ENCODE measurements around the gene ZNF497. TPM values are rescaled to one million over a fixed set of nuclear protein-coding genes. Genes with fewer than 3 reads are reported as not detected.
A peak's percentile ranks its signal among the peaks of the same experiment; 100 is the strongest.

ZNF497 gene
- total and polyA plus RNA-seq, 2 of the 13 experiments (the other 11 are each of a cell fraction or from before 2014, with no cell fraction given), result 1.5 to 1.9 TPM

DNA sequence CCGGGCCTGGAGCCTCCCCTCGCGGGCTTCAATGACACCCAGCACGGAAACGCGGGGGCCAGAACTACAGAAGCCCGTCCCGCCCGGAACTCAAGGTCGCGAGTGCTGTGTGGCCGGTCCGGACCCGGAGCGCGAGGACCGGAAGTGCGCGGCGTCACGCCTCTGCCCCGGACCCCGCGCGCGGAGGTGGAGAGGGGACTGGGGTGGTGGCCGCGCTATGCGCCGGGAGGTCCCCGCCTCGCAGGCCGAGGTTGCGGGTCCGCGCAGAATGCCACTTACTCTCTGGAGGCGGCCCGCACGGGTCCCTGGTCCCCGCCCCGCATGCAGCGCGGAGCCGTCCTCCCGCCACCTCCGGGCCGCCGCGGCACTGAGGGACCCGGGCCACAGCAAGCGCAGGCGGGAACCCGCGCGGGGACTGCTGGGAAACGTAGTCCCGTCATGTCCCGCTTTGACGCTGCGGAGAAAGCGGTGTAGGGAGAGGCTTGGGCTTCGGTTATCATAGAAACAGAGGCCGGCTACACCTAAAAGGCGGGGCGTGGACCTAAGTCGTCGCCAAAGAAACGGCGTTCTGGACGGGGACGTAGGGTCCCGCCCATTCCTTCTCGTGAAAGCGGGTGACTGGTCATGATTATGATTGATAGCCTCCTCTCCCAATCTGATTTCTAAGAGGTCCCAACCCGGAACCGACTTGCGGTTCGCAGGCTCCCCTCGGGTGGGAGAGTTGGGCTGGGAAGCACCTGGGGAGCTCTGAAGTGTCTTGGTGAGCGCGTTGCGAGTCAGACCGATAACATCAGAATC, 18.3 kb upstream of the ZNF497 start, which contains the start of gene ZNF837 (continued):
- TF ChIP-seq, protein P1, sequence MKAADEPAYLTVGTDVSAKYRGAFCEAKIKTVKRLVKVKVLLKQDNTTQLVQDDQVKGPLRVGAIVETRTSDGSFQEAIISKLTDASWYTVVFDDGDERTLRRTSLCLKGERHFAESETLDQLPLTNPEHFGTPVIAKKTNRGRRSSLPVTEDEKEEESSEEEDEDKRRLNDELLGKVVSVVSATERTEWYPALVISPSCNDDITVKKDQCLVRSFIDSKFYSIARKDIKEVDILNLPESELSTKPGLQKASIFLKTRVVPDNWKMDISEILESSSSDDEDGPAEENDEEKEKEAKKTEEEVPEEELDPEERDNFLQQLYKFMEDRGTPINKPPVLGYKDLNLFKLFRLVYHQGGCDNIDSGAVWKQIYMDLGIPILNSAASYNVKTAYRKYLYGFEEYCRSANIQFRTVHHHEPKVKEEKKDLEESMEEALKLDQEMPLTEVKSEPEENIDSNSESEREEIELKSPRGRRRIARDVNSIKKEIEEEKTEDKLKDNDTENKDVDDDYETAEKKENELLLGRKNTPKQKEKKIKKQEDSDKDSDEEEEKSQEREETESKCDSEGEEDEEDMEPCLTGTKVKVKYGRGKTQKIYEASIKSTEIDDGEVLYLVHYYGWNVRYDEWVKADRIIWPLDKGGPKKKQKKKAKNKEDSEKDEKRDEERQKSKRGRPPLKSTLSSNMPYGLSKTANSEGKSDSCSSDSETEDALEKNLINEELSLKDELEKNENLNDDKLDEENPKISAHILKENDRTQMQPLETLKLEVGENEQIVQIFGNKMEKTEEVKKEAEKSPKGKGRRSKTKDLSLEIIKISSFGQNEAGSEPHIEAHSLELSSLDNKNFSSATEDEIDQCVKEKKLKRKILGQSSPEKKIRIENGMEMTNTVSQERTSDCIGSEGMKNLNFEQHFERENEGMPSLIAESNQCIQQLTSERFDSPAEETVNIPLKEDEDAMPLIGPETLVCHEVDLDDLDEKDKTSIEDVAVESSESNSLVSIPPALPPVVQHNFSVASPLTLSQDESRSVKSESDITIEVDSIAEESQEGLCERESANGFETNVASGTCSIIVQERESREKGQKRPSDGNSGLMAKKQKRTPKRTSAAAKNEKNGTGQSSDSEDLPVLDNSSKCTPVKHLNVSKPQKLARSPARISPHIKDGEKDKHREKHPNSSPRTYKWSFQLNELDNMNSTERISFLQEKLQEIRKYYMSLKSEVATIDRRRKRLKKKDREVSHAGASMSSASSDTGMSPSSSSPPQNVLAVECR (CRISPR knock-in tag; IDR thresholded peaks at IDR 0.05; ENCODE audit: borderline replicate concordance), result peak; percentile 98
- TF ChIP-seq MED8 (CRISPR knock-in tag; IDR thresholded peaks at IDR 0.05; ENCODE audit: insufficient replicate concordance) (peak; percentile 98), ZNF777 (CRISPR knock-in tag; IDR thresholded peaks at IDR 0.05) (peak; percentile 76), ZNF335 (CRISPR knock-in tag; IDR thresholded peaks at IDR 0.05) (peak; percentile 94), TBL1XR1 (IDR thresholded peaks at IDR 0.05; ENCODE audit: borderline replicate concordance, low read length, partially characterized antibody) (peak; percentile 34), SMARCC2 (IDR thresholded peaks at IDR 0.05) (no peak), ZC3H13 (CRISPR knock-in tag; IDR thresholded peaks at IDR 0.05) (peak; percentile 88), ZNF616 (CRISPR knock-in tag; IDR thresholded peaks at IDR 0.05; ENCODE audit: low read depth) (peak; percentile 93; the same call in 1 of the 2 replicates), RORA (CRISPR knock-in tag; IDR thresholded peaks at IDR 0.05) (no peak), TP53 (CRISPR knock-in tag; conservative IDR thresholded peaks at IDR 0.05) (peak; percentile 83)
- TF ChIP-seq, protein P2, sequence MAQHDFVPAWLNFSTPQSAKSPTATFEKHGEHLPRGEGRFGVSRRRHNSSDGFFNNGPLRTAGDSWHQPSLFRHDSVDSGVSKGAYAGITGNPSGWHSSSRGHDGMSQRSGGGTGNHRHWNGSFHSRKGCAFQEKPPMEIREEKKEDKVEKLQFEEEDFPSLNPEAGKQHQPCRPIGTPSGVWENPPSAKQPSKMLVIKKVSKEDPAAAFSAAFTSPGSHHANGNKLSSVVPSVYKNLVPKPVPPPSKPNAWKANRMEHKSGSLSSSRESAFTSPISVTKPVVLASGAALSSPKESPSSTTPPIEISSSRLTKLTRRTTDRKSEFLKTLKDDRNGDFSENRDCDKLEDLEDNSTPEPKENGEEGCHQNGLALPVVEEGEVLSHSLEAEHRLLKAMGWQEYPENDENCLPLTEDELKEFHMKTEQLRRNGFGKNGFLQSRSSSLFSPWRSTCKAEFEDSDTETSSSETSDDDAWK (CRISPR knock-in tag; IDR thresholded peaks at IDR 0.05), result no peak
- TF ChIP-seq, protein P3, sequence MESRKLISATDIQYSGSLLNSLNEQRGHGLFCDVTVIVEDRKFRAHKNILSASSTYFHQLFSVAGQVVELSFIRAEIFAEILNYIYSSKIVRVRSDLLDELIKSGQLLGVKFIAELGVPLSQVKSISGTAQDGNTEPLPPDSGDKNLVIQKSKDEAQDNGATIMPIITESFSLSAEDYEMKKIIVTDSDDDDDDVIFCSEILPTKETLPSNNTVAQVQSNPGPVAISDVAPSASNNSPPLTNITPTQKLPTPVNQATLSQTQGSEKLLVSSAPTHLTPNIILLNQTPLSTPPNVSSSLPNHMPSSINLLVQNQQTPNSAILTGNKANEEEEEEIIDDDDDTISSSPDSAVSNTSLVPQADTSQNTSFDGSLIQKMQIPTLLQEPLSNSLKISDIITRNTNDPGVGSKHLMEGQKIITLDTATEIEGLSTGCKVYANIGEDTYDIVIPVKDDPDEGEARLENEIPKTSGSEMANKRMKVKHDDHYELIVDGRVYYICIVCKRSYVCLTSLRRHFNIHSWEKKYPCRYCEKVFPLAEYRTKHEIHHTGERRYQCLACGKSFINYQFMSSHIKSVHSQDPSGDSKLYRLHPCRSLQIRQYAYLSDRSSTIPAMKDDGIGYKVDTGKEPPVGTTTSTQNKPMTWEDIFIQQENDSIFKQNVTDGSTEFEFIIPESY (CRISPR knock-in tag; IDR thresholded peaks at IDR 0.05), result peak; percentile 51; the same call in 1 of the 2 replicates
- TF ChIP-seq, protein P4, sequence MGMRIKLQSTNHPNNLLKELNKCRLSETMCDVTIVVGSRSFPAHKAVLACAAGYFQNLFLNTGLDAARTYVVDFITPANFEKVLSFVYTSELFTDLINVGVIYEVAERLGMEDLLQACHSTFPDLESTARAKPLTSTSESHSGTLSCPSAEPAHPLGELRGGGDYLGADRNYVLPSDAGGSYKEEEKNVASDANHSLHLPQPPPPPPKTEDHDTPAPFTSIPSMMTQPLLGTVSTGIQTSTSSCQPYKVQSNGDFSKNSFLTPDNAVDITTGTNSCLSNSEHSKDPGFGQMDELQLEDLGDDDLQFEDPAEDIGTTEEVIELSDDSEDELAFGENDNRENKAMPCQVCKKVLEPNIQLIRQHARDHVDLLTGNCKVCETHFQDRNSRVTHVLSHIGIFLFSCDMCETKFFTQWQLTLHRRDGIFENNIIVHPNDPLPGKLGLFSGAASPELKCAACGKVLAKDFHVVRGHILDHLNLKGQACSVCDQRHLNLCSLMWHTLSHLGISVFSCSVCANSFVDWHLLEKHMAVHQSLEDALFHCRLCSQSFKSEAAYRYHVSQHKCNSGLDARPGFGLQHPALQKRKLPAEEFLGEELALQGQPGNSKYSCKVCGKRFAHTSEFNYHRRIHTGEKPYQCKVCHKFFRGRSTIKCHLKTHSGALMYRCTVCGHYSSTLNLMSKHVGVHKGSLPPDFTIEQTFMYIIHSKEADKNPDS (CRISPR knock-in tag; IDR thresholded peaks at IDR 0.05), result 0 out of 2 replicates have a peak, but pooled peaks have one; percentile 72
- TF ChIP-seq, protein P5, sequence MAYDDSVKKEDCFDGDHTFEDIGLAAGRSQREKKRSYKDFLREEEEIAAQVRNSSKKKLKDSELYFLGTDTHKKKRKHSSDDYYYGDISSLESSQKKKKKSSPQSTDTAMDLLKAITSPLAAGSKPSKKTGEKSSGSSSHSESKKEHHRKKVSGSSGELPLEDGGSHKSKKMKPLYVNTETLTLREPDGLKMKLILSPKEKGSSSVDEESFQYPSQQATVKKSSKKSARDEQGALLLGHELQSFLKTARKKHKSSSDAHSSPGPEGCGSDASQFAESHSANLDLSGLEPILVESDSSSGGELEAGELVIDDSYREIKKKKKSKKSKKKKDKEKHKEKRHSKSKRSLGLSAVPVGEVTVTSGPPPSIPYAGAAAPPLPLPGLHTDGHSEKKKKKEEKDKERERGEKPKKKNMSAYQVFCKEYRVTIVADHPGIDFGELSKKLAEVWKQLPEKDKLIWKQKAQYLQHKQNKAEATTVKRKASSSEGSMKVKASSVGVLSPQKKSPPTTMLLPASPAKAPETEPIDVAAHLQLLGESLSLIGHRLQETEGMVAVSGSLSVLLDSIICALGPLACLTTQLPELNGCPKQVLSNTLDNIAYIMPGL (CRISPR knock-in tag; IDR thresholded peaks at IDR 0.05; ENCODE audit: borderline replicate concordance in 1 of 2, low read depth in 1 of 2), result peak; percentile 84 to 95
